Stimulated activated CD4-positive, alpha-beta T cell treated with anti-CD3 and anti-CD28 coated beads, Interleukin-12 subunit alpha, Interleukin-12 subunit beta, amount 100 ng/mL, for 24 hours (primary cell): ENCODE results near the gene RAE1.
A peak's percentile ranks its signal among the peaks of the same experiment; 100 is the strongest.

Experiments
- DNase-seq, 2 experiments: peaks; one replicate each; pipeline ENCODE4 v3.0.0-alpha.2; 2020; ENCODE audit warnings: low read depth in 2 of 2

Gene RAE1

GRCh38 chr20:57372157-57372556 is 21.1 kb downstream of the RAE1 start:
- no peak for DNase-seq

GRCh38 chr20:57372581-57373350 is 21.7 kb downstream of the RAE1 start:
- DNase-seq = no peak

- no peak for DNase-seq
Measured at GRCh38 chr20:57374343-57374930, 23.4 kb downstream of the RAE1 start.

GRCh38 chr20:57374931-57375651 is 24.0 kb downstream of the RAE1 start:
- no peak for DNase-seq

GRCh38 chr20:57375652-57376230 is 24.7 kb downstream of the RAE1 start:
- DNase-seq = no peak

GRCh38 chr20:57377350-57377749 is 26.3 kb downstream of the RAE1 start:
- no peak for DNase-seq

GRCh38 chr20:57378107-57378506 is 27.1 kb downstream of the RAE1 start:
- no peak for DNase-seq

- DNase-seq = no peak
Measured at GRCh38 chr20:57378646-57379262, 27.7 kb downstream of the RAE1 start.

GRCh38 chr20:57379263-57379647 is 28.2 kb downstream of the RAE1 start:
- DNase-seq = no peak

- DNase-seq = no peak
Measured at GRCh38 chr20:57380081-57380750, 29.2 kb downstream of the RAE1 start.

GRCh38 chr20:57381596-57382503 is 30.8 kb downstream of the RAE1 start:
- peak; percentile 57 to 82 for DNase-seq

- DNase-seq = no peak
Measured at GRCh38 chr20:57382516-57382915, 31.5 kb downstream of the RAE1 start.

- no peak for DNase-seq
Measured at GRCh38 chr20:57383447-57384347, 32.6 kb downstream of the RAE1 start.

- DNase-seq = no peak
Measured at GRCh38 chr20:57384486-57384885, 33.4 kb downstream of the RAE1 start.

- DNase-seq = no peak
Measured at GRCh38 chr20:57384953-57385761, 34.1 kb downstream of the RAE1 start.

GRCh38 chr20:57385940-57386339 is 34.9 kb downstream of the RAE1 start:
- no peak for DNase-seq

GRCh38 chr20:57386762-57387161 is 35.7 kb downstream of the RAE1 start:
- DNase-seq = no peak

- no peak for DNase-seq
Measured at GRCh38 chr20:57387463-57387862, 36.4 kb downstream of the RAE1 start.

- no peak for DNase-seq
Measured at GRCh38 chr20:57387945-57388371, 36.9 kb downstream of the RAE1 start.
